ENCODE data around the gene PRKCB.

GRCh38 chr16:24118126-24118821, 282.5 kb downstream of the PRKCB start:
- TF ChIP-seq CTCF (conservative IDR thresholded peaks at IDR 0.05 in 1 of 2, IDR thresholded peaks at IDR 0.05 in 1 of 2; ENCODE audit: low read depth in 1 of 2, low read length in 2 of 2) (no peak), EZH2 (IDR thresholded peaks at IDR 0.05; ENCODE audit: low read length, missing control alignments) (no peak)
